ENCODE measurements around the gene PEX19.

PEX19 gene

DNA sequence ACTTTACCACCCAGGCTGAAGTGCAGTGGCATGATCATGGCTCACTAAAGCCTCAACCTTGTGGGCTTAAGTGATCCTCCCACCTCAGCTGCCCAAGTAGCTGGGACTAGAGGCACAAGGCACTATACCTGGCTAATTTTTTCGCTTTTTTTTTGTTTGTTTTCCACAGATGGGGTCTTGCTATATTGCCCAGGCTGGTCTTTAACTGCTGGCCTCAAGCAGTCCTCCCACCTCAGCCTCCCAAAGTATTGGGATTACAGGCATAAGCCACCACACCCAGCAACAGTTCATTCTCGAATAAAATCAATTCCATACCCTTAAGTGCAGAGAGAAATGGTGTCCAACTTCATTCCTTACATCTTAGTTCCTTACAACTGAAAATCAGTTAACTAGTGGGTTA lies 47.4 kb downstream of the PEX19 start:
- no peak for DNase-seq

DNA sequence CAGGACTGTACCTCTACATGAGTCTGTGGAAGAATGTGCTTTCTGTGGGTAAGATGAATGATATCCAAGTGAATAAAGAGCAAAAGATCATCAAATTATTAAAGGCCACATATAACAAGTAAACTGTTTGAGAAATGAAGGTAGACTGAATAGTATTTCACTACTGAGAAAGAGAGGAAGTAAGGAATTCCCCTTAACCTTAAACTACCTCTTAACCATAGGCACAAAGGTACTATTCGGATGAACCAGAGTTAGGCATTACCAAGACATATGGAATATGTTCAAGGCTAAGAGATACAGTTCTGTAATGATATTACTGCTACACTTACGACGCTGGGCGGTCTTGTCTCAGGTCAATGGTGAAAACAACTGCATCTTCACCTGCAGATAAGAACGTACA lies 48.1 kb downstream of the PEX19 start:
- no peak for DNase-seq

DNA sequence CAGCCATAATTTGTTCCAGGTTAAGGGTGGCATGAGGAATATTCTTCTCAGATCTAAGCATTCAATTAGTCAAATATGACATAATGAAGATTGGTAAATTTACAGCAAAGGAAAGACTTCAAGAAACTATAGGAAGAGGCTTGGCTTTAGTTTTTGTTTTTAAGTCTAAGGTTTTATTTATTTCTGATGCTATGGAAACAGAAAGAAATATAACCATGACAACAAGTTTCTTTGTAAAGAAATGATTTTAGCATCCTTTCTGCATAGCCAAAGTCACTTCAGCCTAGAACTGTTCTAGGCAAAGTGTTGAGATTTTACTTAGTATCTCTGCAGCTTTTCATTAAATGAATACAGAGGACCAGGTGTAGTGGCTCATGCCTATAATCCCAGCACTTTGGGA lies 52.0 kb downstream of the PEX19 start:
- no peak for DNase-seq

DNA sequence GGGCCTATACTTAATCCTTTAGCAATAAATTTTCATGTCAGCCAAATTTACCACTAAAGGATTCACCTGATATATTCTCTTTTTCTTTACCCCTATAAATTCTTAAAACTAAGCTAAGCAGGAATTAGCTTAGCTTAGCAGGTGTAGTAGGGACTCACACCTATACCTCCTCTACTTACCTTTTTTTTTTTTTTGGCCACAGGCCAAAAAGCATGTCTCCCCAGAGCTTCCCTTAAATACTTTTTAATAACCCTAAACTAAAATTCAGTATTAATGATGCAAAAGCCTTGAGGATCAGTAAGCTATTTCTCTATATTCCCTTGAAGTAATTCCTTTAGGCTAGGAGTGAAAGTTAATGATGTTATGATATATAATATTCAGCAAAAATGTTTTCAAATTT lies 56.5 kb downstream of the PEX19 start:
- no peak for DNase-seq

DNA sequence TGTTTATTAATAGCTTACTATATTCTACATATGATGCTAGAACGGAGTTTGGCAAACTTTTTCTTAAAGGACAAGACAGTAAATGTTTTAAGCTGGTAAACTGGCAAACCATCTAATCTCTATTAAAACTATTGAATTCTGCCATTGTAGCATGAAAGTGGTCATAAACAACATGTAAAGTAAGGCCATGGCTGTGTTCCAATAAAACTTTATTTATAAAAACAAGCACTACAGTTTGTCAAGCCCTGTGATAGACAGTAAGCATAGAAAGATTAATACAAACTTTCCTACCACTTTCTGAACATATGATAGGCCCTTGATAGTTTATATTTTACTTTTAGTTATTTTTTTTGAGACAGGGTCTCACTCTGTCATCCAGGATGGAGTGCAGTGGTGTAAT lies 57.4 kb downstream of the PEX19 start:
- DNase-seq: no peak

DNA sequence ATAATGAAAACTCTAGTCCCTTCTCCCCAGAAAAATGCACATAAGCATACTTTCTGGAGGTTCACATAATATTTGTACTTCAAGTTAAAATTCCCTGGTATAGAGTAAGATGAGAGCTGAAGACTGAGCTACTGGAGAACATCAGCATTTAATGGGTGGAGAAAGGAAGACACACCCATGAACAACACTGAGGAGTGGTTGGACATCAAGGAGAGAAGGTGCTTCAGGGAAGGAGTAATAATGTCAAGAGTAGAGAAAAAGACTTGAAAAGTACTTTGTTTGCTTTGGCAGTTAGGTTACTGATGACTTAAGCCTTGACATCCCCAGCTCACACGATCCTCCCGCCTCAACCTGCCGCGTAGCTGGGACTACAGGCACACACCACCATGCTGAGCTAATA lies 57.9 kb downstream of the PEX19 start:
- DNase-seq: no peak

Data from stimulated activated CD4-positive, alpha-beta T cell treated with anti-CD3 and anti-CD28 coated beads, Interleukin-4, amount 100 ng/mL, for 1 hour (primary cell).